GM19467 (cell line): ENCODE results near the gene GPM6B.

Source experiments
- ATAC-seq: cut with Tn5 transposase; IDR thresholded peaks from one replicate; pipeline ENCODE4 v1.9.1; 2021; ENCODE audit warnings: mild to moderate bottlenecking, moderate library complexity; ENCODE audit not compliant: unreplicated experiment

The GPM6B gene

DNA sequence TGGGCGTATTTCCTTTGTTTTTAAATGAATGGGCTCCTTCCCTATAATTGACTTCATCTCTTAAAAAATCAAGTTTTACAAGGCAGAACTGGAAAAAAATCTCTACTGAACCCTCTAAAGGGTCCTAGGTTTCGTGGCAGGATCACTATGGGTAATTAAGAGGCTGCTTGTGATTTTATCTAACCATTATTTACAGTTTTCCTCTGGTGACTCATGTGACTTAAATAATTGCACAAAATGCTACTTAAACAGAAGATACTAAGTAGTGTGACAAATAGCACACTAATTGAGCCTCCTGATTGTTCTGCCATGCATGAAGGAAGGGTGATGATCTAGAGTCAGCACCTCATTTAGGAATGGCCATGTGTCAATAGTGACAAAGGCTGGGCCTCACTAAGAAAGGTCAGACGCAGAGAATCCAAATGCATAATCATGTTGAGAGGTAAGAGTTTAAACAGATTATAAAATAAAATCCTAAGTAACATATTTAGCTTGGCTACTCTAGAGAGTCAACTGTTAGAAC lies 46.8 kb downstream of the GPM6B start:
- ATAC-seq, result no peak

DNA sequence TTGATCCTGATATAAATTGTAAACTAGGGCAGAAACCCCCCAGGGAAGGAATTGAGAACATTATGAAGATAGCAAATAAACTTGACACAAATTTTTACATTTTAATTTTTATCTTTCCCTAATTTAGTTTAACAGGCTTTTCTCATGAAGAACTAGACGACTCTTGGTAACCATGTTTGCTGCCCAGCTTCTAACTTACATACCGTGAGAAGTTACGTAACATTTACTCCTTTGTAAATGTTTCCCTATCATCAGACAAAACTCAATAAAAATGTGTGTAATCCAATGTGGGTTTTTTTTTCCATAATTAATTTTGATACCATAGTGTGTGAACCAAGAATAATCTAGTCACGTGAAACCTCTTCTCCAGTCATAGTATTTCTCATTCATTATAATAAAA lies 48.0 kb downstream of the GPM6B start:
- ATAC-seq, result no peak

- no peak for ATAC-seq
Observed at GRCh38 chrX:13764765-13765164, 52.1 kb downstream of the GPM6B start.

DNA sequence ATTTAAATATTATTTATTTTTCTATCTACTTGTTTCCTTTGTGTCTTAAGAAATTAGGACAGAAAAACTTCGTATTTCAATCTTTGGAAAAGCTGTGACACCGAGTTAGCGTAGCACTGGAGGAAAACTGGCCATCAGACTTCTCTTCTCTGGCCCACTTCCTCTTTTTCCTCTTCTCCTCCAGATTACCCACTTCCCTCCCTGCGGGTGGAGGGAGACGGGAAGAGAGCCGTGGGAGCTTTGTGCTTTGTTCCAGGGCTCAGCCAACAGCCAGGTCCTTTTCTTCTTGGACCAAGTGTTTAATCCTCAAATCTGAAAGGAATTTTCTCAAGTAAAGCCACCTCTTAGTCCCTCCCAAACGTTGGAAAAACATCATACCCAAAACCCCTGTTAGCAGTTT lies 52.6 kb downstream of the GPM6B start:
- ATAC-seq, result no peak

- no peak for ATAC-seq
Observed at GRCh38 chrX:13763489-13763888, 53.4 kb downstream of the GPM6B start.

DNA sequence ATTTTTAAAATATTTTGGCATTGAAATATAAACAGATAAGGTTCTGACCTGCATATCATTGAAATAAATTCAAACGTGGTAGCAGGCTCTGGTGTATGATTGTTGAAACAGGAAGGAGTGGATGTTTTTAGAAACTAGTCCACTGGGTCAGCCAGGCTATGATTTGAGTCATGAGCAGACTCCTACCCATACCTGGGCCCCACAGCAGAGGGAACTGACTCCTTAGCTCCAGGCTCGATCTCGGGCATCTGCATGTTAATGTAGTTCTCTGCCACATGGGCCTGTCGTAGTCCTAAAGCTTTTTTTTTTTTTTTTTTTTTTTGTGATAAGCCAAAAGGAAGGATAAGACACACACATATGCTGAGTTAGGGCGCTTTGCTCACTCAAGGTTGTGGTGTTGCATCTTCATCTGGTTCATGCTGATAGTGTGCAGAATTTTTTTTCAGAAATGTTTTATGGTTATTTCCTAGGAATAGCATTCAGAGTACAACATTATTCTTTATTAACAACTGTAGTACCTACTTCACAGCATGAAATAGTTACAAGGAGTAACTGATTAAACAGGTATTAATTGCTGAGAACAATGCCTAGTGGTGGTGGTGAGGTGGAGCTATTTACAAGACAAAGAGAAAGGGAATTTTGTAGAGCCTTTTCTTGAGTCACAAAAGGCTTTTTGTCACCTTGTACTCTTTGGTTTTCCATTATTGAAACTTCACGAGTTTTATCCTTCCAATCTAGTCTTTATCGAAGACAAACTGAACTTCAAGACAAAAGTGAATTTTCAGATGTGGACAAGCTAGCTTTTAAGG lies 55.1 kb downstream of the GPM6B start:
- ATAC-seq, result peak; percentile 60

- ATAC-seq, result no peak
Observed at GRCh38 chrX:13760426-13760825, 56.5 kb downstream of the GPM6B start.

GRCh38 chrX:13759152-13759718 lies 57.7 kb downstream of the GPM6B start:
- peak; percentile 63 for ATAC-seq

DNA sequence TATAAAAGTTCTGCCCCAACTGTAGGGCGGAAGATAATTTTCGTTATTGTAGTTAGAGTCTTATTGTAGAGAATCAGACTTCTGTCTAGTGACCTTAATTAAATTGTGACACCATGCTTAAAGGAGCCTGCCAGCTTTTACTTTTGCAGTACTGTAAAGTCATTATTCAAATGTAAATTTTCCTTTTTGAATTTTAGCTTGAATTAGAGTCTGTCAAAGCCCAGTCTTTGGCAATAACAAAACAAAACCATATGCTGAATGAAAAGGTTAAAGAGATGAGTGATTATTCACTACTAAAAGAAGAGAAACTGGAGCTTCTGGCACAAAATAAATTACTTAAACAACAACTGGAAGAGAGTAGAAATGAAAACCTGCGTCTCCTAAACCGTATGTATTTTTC lies 60.5 kb downstream of the GPM6B start:
- no peak for ATAC-seq

GRCh38 chrX:13755254-13755653 lies 61.6 kb downstream of the GPM6B start:
- no peak for ATAC-seq

GRCh38 chrX:13754765-13755164 lies 62.1 kb downstream of the GPM6B start:
- ATAC-seq, result no peak

DNA sequence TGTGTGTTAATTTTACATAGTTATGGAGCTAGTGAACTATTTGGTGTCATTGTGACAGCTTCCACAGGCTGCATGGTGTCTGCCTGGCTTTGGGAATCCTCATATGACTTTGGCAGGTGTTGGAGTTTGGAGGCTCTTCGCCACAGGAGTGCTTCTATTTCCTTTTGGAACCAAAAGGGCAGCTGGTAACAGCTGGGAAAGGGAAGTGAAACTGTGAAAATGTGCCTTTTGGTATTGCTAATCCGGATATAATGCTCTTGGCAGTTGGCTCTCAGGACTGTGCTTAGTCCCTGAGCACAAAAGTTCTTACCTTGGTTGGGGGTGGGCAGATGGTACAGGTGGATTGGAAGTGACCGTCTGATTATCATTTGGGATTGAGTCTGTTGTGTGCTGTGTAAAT lies 64.2 kb downstream of the GPM6B start:
- ATAC-seq, result peak; percentile 66

GRCh38 chrX:13752141-13752540 lies 64.8 kb downstream of the GPM6B start:
- no peak for ATAC-seq

- no peak for ATAC-seq
Observed at GRCh38 chrX:13750812-13751211, 66.1 kb downstream of the GPM6B start.

DNA sequence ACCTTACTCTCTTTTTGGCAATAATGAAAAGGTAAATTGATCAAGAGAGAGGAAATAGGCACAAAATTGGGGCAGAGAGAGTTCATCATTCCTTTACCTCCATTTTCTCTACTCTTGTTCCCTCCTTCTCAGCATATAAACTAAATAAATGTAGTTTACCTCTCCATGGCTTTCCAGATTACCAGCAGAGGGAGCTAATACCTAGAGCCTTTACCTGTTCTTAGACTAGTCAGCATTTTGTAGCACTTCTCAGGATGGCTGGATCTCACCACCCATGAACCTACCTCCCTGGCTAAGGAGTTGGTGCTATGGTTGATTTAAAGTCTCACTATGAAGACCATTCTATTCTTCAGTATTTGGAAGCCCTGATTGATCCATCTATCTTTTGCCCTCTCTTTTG lies 66.7 kb downstream of the GPM6B start:
- no peak for ATAC-seq

- no peak for ATAC-seq
Observed at GRCh38 chrX:13748486-13748885, 68.4 kb downstream of the GPM6B start.

GRCh38 chrX:13747836-13748235 lies 69.1 kb downstream of the GPM6B start:
- ATAC-seq, result no peak

GRCh38 chrX:13742397-13743176 lies 74.3 kb downstream of the GPM6B start:
- peak; percentile 90 for ATAC-seq

GRCh38 chrX:13741695-13742094 lies 75.2 kb downstream of the GPM6B start:
- no peak for ATAC-seq

DNA sequence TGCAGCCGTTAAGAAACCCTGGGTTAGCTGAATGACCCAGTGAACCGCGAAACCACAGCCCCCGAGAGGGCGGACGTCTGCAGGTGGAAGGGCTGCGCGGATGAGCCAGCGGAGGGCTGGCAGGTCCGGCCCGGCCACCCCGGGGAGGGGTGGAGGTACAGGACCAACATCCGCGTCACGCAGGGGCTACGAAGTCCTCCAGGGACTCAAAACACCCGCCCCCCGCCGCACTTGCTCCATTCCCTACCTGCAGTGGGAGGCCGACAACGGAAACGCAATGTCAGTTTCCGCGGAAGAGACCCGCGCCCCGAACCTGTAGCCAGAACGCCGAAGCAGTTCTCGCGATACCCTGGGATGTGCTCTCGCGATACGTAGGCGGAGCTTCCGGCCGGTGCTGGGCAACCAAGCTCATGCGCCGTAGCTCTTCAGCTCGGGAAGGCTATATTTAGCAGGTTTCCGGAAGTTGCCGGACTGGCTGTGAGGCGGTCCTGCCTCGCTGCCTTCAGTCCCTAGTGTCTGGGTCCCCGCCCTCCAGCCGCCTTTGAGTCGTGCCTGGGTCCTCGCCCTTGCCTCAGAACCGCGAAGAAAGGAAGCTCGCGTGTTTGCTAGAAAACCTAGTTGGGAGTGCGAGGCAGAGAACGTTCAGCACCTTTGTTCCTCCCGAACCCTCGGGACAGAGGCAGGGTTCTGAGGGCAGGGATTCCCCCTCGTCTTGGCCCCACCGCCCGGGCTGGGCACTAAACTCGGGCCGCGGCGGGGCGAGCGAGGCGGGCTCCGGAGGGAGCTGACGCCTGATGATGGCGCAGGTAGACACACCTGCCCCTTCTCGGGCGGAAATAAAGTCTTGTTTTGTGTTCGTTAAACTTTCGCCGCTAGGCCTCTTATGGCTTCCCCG lies 82.4 kb downstream of the GPM6B start, which contains the start of the genes OFD1 and TRAPPC2:
TSS of gene OFD1 (plus strand) at position 471 of the 895 bp plus-strand sequence. CDS start at position 795, 324 bp downstream.
TSS of gene TRAPPC2 (minus strand) at position 343 of the 895 bp plus-strand sequence. CDS start 14,657 bp downstream, outside the sequence.
- ATAC-seq, result peak; percentile 91
